HepG2 (cell line): ENCODE measurements around the gene ALK. TPM values are rescaled to one million over a fixed set of nuclear protein-coding genes. Genes with fewer than 3 reads are reported as not detected.

Experiments used
- ATAC-seq: fragments of 200-7000 bp; cut with Tn5 transposase; 3 replicates; pipeline ENCODE4 v1.9.1; 2020; ENCODE audit warnings: mild to moderate bottlenecking, moderate library complexity
- BruUV-seq: library from RNA; stranded (reverse); fragments of 400-500 nt; replicated peaks from 2 replicates; lab custom pipeline; 2021; lab: Mats Ljungman, UMichigan
- CTCF ChIA-PET: fragments of 300-600 bp; formaldehyde crosslinking; extraction: SDS; loops from one replicate; lab custom pipeline; 2021; ENCODE audit warnings: low total read pairs, inconsistent platforms, low intra/inter-chr PET ratio; lab: Yijun Ruan, JAX
- POLR2A ChIA-PET: fragments of 350-600 bp; sonication (Branson Sonifier 250); formaldehyde crosslinking; loops from one replicate; lab custom pipeline; 2020; ENCODE audit warnings: antibody characterized with exemption, inconsistent platforms; lab: Yijun Ruan, JAX
- DNase-seq: peaks from one replicate; pipeline ENCODE4 v3.0.0-alpha.2; 2015; ENCODE audit warnings: low spot score
- FAIRE-seq: peaks from 3 replicates; lab custom pipeline; 2011; peaks lifted over from hg19 to GRCh38; lab: Jason Lieb, UNC
- H2AFZ ChIP-seq: one replicate; pipeline ENCODE4 v1.6.1; 2011; ENCODE audit warnings: low read length, inconsistent platforms
- H3K27ac ChIP-seq: fragments of 300-600 bp; 3 replicates; pipeline ENCODE4 v1.8.0; 2011; ENCODE audit warnings: mixed run types, mild to moderate bottlenecking, mixed read lengths, low read length, inconsistent platforms; ENCODE audit not compliant: insufficient read depth; ENCODE audit errors: extremely low read length
- H3K27me3 ChIP-seq, 2 experiments: fragments of 200-600 bp in 1 of 2; 2 replicates in 1 of 2; 3 replicates in 1 of 2; pipeline versions ENCODE4 v1.6.0 to v1.8.0; 2011; ENCODE audit warnings: low read length in 2 of 2, mild to moderate bottlenecking in 2 of 2, moderate library complexity in 2 of 2, inconsistent platforms in 1 of 2; ENCODE audit not compliant: insufficient read depth in 2 of 2, control insufficient read depth in 1 of 2
- H3K36me3 ChIP-seq, 2 experiments: fragments of 200-600 bp in 1 of 2; replicated peaks in 1 of 2; 2 replicates in 1 of 2; 3 replicates in 1 of 2; pipeline versions ENCODE4 v1.5.1 to v1.8.0; 2011; ENCODE audit warnings: low read length in 2 of 2, inconsistent platforms in 1 of 2; ENCODE audit not compliant: insufficient read depth in 2 of 2, control insufficient read depth in 1 of 2
- H3K4me1 ChIP-seq: 2 replicates; pipeline ENCODE4 v1.5.1; 2012; ENCODE audit warnings: low read length, inconsistent platforms; ENCODE audit not compliant: insufficient read depth
- H3K4me2 ChIP-seq: 2 replicates; pipeline ENCODE4 v1.6.0; 2011; ENCODE audit warnings: low read depth, low read length, inconsistent platforms
- H3K4me3 ChIP-seq, 3 experiments: fragments of 200-600 bp in 1 of 3; sonication (generic), shearing (Covaris generic) in 1 of 3; replicated peaks in 1 of 3; 2 replicates each; pipeline ENCODE4 v1.5.1; 2011 to 2016; ENCODE audit warnings: low read length in 3 of 3, inconsistent platforms in 2 of 3, low read depth in 2 of 3, mild to moderate bottlenecking in 2 of 3, control low read depth in 1 of 3, mixed read lengths in 1 of 3; ENCODE audit not compliant: insufficient read depth in 1 of 3
- H3K79me2 ChIP-seq: one replicate; pipeline ENCODE4 v1.6.1; 2011; ENCODE audit warnings: low read length, inconsistent platforms; ENCODE audit not compliant: insufficient read depth
- H3K9ac ChIP-seq: 2 replicates; pipeline ENCODE4 v1.6.0; 2011; ENCODE audit warnings: mild to moderate bottlenecking, low read depth, low read length, inconsistent platforms; ENCODE audit not compliant: insufficient read depth
- H3K9me3 ChIP-seq: 2 replicates; pipeline ENCODE4 v1.5.1; 2012; ENCODE audit warnings: mild to moderate bottlenecking, low read length
- H4K20me1 ChIP-seq: 2 replicates; pipeline ENCODE4 v1.6.0; 2011; ENCODE audit warnings: inconsistent platforms, mild to moderate bottlenecking, low read length, moderate library complexity; ENCODE audit not compliant: insufficient read depth
- ARHGAP35 ChIP-seq: sonication (generic); formaldehyde crosslinking; IDR thresholded peaks from 2 replicates; pipeline ENCODE4 v1.9.0; 2022; ENCODE audit warnings: mild to moderate bottlenecking, inconsistent platforms, moderate library complexity, missing genetic modification reagents, borderline replicate concordance
- CBX5 ChIP-seq: sonication (generic); formaldehyde crosslinking; IDR thresholded peaks from 2 replicates; pipeline ENCODE4 v1.4.0; 2020; ENCODE audit warnings: missing genetic modification reagents, borderline replicate concordance
- CCDC6 ChIP-seq: sonication (generic); formaldehyde crosslinking; IDR thresholded peaks from 2 replicates; pipeline ENCODE4 v1.8.1; 2022; ENCODE audit warnings: mild to moderate bottlenecking, missing genetic modification reagents, moderate library complexity
- FOSL2 ChIP-seq: sonication (generic); formaldehyde crosslinking; IDR thresholded peaks from 2 replicates; pipeline ENCODE4 v1.4.0; 2020; ENCODE audit warnings: missing genetic modification reagents
- KDM2A ChIP-seq: sonication (generic); formaldehyde crosslinking; IDR thresholded peaks from 2 replicates; pipeline ENCODE4 v1.4.0; 2020; ENCODE audit warnings: low read depth, missing genetic modification reagents, borderline replicate concordance
- LCORL ChIP-seq, 2 experiments: fragments of 450-650 bp in 1 of 2; sonication (generic) in 1 of 2; formaldehyde crosslinking in 1 of 2; IDR thresholded peaks; 2 replicates each; pipeline versions ENCODE4 v1.5.0 to v1.6.1; 2017 to 2020; ENCODE audit warnings: antibody characterized with exemption in 1 of 2, missing genetic modification reagents in 1 of 2
- PHB2 ChIP-seq: fragments of 450-650 bp; IDR thresholded peaks from 2 replicates; pipeline ENCODE4 v1.6.1; 2018; ENCODE audit not compliant: partially characterized antibody
- RAD21 ChIP-seq: fragments of 450-650 bp; formaldehyde crosslinking; IDR thresholded peaks from 2 replicates; pipeline ENCODE4 v1.5.0; 2020; ENCODE audit warnings: mild to moderate bottlenecking
- SRY ChIP-seq: sonication (generic); formaldehyde crosslinking; IDR thresholded peaks from 2 replicates; pipeline ENCODE4 v1.8.0; 2022; ENCODE audit warnings: mild to moderate bottlenecking, missing genetic modification reagents
- STAG1 ChIP-seq: sonication (generic); formaldehyde crosslinking; IDR thresholded peaks from 2 replicates; pipeline ENCODE4 v1.4.0; 2020; ENCODE audit warnings: missing genetic modification reagents
- TCF7 ChIP-seq: sonication (generic); IDR thresholded peaks from 2 replicates; pipeline ENCODE4 v1.6.1; 2016; ENCODE audit warnings: antibody characterized with exemption, low read depth
- THAP11 ChIP-seq: IDR thresholded peaks from 2 replicates; pipeline ENCODE4 v1.6.1; 2016; ENCODE audit warnings: missing biosample characterization, missing genetic modification reagents
- TMF1 ChIP-seq: sonication (generic); formaldehyde crosslinking; IDR thresholded peaks from 2 replicates; pipeline ENCODE4 v1.8.1; 2022; ENCODE audit warnings: low read depth, missing genetic modification reagents
- XRCC5 ChIP-seq: fragments of 200-400 bp; formaldehyde crosslinking; optimal IDR thresholded peaks from 2 replicates; pipeline ENCODE3; 2017; ENCODE audit warnings: mild to moderate bottlenecking, low read length
- ZMYM3 ChIP-seq: sonication (generic); formaldehyde crosslinking; IDR thresholded peaks from 2 replicates; pipeline ENCODE4 v1.5.1; 2020; ENCODE audit warnings: mild to moderate bottlenecking, missing genetic modification reagents
- ZNF101 ChIP-seq: sonication (generic); formaldehyde crosslinking; IDR thresholded peaks from 2 replicates; pipeline ENCODE4 v1.4.0; 2020; ENCODE audit warnings: mild to moderate bottlenecking, low read depth, missing genetic modification reagents, borderline replicate concordance
- ZNF24 ChIP-seq: fragments of 450-650 bp; IDR thresholded peaks from 2 replicates; pipeline ENCODE4 v1.6.1; 2017; ENCODE audit warnings: antibody characterized with exemption, mild to moderate bottlenecking
- ZNF317 ChIP-seq: sonication (generic); formaldehyde crosslinking; IDR thresholded peaks from 2 replicates; pipeline ENCODE4 v1.5.0; 2020; ENCODE audit warnings: mild to moderate bottlenecking, missing genetic modification reagents
- ZNF350 ChIP-seq: sonication (generic); formaldehyde crosslinking; IDR thresholded peaks from 2 replicates; pipeline ENCODE4 v1.4.0; 2020; ENCODE audit warnings: mild to moderate bottlenecking, low read depth, missing genetic modification reagents, borderline replicate concordance
- WGBS: methylation state at CpG from one replicate; pipeline ENCODE4 v1.1.6; 2017; ENCODE audit warnings: low lambda C conversion rate; 5-methylcytosine and 5-hydroxymethylcytosine counted together
- in situ Hi-C: cut with HindIII; loops from 2 replicates; pipeline ENCODE4 v1.10.0; 2017; ENCODE audit warnings: low pct_unique_long_range_greater_than_20kb; ENCODE audit not compliant: extremely low pct_ligation_motif_present
- intact Hi-C: fragments of 100-400 bp; cut with micrococcal nuclease; formaldehyde crosslinking; loops from one replicate; pipeline ENCODE4 v1.10.0; 2022; ENCODE audit not compliant: unreplicated experiment
- polyA plus RNA-seq, 8 experiments: library from polyadenylated mRNA; depleted of rRNA in 3 of 8; stranded (reverse) in 7 of 8; unstranded in 1 of 8; fragments of >200 nt; fragmentation: Illumina TruSeq in 4 of 8; extraction: Trizol in 4 of 8; gene quantifications; 2 replicates each; pipeline versions ENCODE4 v1.2.1 to v1.2.3, GENCODE V29; 2011 to 2016; ENCODE audit warnings: low read depth in 4 of 8, missing spikeins in 1 of 8, mixed read lengths in 1 of 8; ENCODE audit not compliant: insufficient read depth in 1 of 8
- total RNA-seq, 5 experiments: library from RNA; depleted of rRNA; stranded (reverse); fragments of >200 nt; fragmentation: Illumina TruSeq; extraction: Trizol; gene quantifications; 2 replicates each; pipeline ENCODE4 v1.2.3, GENCODE V29; 2016; ENCODE audit warnings: low read depth in 1 of 5
- TF ChIP-seq, protein P1 (sequence below): IDR thresholded peaks from 2 replicates; pipeline ENCODE4 v1.6.1; 2016; ENCODE audit warnings: control low read depth
- TF ChIP-seq, protein P2 (sequence below): IDR thresholded peaks from 2 replicates; pipeline ENCODE4 v1.6.1; 2018; ENCODE audit warnings: missing genetic modification reagents

The ALK gene
- total and polyA plus RNA-seq, 2 of the 13 experiments (the other 11 are each of a cell fraction or from before 2014, with no cell fraction given) = not detected

GRCh38 chr2:29201979-29202378 lies 719.4 kb downstream of the ALK start (continued):
- TF ChIP-seq ZNF317 (CRISPR knock-in tag) = no peak
- TF ChIP-seq, protein P1, sequence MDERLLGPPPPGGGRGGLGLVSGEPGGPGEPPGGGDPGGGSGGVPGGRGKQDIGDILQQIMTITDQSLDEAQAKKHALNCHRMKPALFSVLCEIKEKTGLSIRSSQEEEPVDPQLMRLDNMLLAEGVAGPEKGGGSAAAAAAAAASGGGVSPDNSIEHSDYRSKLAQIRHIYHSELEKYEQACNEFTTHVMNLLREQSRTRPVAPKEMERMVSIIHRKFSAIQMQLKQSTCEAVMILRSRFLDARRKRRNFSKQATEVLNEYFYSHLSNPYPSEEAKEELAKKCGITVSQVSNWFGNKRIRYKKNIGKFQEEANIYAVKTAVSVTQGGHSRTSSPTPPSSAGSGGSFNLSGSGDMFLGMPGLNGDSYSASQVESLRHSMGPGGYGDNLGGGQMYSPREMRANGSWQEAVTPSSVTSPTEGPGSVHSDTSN (CRISPR knock-in tag) = no peak

DNA sequence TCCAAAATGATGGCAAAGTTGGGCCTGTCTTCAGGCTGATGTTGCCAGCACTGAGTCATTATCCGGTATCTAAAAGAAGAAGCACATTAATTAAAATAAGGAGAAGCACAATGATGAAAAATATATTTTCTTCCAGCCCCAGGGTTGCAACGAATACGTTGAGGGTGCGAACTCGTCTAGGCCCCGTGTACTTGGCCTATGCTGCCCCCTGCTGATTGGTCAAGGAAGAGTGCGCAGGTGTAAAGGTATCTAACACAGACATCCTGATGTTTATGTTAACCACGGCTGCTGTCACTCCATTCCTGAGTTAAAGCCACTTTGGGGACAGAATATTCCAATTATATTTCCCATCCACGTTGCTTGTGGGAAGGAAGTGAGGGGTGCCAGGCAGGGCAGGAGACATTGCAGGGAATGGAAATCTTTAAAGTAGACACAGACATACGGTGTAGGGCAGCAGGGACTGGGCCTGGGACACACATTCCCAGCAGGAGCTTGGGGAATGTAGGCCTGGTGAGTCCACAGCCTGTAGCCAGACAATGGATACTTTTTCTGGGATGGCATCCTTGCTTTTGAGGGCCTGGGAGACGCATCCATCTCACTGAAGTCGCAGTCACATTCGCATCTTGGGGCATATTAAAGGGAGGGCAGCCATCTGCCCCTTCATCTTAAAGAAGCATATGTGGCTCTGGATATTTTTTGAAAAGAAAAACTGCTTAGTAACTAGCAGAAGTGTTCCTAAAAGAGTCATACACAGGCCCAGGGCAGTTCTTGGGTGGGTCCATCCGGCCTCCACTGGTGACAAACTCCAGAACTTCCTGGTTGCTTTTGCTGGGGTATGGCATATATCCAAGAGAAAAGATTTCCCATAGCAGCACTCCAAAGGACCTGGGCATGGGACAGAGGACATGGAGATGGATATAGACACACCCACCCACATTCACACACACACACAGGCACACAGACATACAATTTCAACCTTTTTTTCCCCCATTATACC lies 724.3 kb downstream of the ALK start:
- no peak overlapping the region for H3K4me2 ChIP-seq
- intact Hi-C loops = loop anchor here (1.0 to 2.0 kb wide), 3 partner anchors 142 to 376 kb away; no protein-coding TSS in a partner anchor
- no peak overlapping the region for H3K4me3 ChIP-seq
- in situ Hi-C loops = no loop called here
- no TSS peak for BruUV-seq
- POLR2A ChIA-PET = no interaction called here
- H3K36me3 ChIP-seq = no peaks in the 10 kb centered on the region
- no peaks in the 10 kb centered on the region for H3K79me2 ChIP-seq
- H3K9ac ChIP-seq = no peak overlapping the region
- WGBS = 6% methylated on average over 14 of the region's 14 CpGs
- no peak overlapping the region for H2AFZ ChIP-seq
- DNase-seq (peak; percentile 69), FAIRE-seq (peak; percentile 95), ATAC-seq (peak; percentile 99)
- H4K20me1 ChIP-seq = no peaks in the 10 kb centered on the region
- peaks cover 0 to 16% of the 10 kb centered on the region in 2 experiments; a peak in 3 of 5 replicates for H3K27me3 ChIP-seq
- CTCF ChIA-PET = interaction anchor here (1.1 to 5.7 kb wide), 5 partner anchors 234 to 376 kb away, joined by 3 to 111 read pairs (median 15); no protein-coding TSS in a partner anchor
- H3K9me3 ChIP-seq = no peaks in the 10 kb centered on the region
- H3K27ac ChIP-seq = no peak overlapping the region
- no peaks in the 10 kb centered on the region for H3K4me1 ChIP-seq
- TF ChIP-seq TCF7 = no peak
- 0 out of 2 replicates have a peak, but pooled peaks have one; percentile 22 for TF ChIP-seq THAP11 (CRISPR knock-in tag)
- peak; percentile 27; the same call in 1 of the 2 replicates for TF ChIP-seq ZNF350 (CRISPR knock-in tag)
- peak; percentile 43; the same call in 1 of the 2 replicates for TF ChIP-seq FOSL2 (CRISPR knock-in tag)
- peak; percentile 93 for TF ChIP-seq RAD21 (CRISPR knock-in tag)
- no peak for TF ChIP-seq LCORL (IDR thresholded peaks at IDR 0.05)
- 0 out of 2 replicates have a peak, but pooled peaks have one; percentile 19 for TF ChIP-seq LCORL (CRISPR knock-in tag; IDR thresholded peaks at IDR 0.05)
- TF ChIP-seq STAG1 (CRISPR knock-in tag) = peak; percentile 99
- TF ChIP-seq PHB2 = no peak
- no peak for TF ChIP-seq SRY (CRISPR knock-in tag)
- TF ChIP-seq, protein P2, sequence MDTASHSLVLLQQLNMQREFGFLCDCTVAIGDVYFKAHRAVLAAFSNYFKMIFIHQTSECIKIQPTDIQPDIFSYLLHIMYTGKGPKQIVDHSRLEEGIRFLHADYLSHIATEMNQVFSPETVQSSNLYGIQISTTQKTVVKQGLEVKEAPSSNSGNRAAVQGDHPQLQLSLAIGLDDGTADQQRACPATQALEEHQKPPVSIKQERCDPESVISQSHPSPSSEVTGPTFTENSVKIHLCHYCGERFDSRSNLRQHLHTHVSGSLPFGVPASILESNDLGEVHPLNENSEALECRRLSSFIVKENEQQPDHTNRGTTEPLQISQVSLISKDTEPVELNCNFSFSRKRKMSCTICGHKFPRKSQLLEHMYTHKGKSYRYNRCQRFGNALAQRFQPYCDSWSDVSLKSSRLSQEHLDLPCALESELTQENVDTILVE (CRISPR knock-in tag) = peak; percentile 67; the same call in 1 of the 2 replicates
- no peak for TF ChIP-seq TMF1 (CRISPR knock-in tag)
- peak; percentile 75; the same call in 1 of the 2 replicates for TF ChIP-seq KDM2A (CRISPR knock-in tag)
- no peak for TF ChIP-seq ARHGAP35 (CRISPR knock-in tag)
- TF ChIP-seq ZMYM3 (CRISPR knock-in tag) = no peak
- TF ChIP-seq CCDC6 (CRISPR knock-in tag) = no peak
- peak; percentile 77 for TF ChIP-seq XRCC5
- TF ChIP-seq ZNF101 = no peak
- TF ChIP-seq CBX5 (CRISPR knock-in tag) = peak; percentile 53; the same call in 1 of the 2 replicates
- TF ChIP-seq ZNF24 = 0 out of 2 replicates have a peak, but pooled peaks have one; percentile 36
